SIG-M5 (cell line): ENCODE results near the gene VSTM4.

Experiments
- DNase-seq: peaks from one replicate; lab custom pipeline; 2025; lab: John Stamatoyannopoulos, UW

VSTM4 gene

GRCh38 chr10:49007129-49007528 is 108.2 kb downstream of the VSTM4 start:
- no peak for DNase-seq

DNA sequence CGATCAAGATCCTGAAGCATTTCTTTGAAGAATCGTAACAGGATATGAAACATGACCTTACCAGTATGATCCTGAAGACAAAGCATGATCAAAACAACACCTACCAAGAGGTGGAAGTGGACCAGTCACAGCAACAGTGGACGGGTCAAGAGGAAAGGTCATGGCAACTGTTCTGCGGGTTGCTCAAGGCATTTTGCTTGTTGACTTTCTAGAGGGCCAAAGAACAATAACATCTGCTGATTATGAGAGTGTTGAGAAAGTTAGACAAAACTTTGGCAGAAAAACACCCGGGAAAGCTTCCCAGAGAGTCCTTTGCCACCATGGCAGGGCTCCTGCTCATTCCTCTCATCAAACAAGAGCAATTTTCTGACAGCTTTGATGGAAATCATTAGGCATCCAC is 110.1 kb downstream of the VSTM4 start:
- no peak for DNase-seq

DNA sequence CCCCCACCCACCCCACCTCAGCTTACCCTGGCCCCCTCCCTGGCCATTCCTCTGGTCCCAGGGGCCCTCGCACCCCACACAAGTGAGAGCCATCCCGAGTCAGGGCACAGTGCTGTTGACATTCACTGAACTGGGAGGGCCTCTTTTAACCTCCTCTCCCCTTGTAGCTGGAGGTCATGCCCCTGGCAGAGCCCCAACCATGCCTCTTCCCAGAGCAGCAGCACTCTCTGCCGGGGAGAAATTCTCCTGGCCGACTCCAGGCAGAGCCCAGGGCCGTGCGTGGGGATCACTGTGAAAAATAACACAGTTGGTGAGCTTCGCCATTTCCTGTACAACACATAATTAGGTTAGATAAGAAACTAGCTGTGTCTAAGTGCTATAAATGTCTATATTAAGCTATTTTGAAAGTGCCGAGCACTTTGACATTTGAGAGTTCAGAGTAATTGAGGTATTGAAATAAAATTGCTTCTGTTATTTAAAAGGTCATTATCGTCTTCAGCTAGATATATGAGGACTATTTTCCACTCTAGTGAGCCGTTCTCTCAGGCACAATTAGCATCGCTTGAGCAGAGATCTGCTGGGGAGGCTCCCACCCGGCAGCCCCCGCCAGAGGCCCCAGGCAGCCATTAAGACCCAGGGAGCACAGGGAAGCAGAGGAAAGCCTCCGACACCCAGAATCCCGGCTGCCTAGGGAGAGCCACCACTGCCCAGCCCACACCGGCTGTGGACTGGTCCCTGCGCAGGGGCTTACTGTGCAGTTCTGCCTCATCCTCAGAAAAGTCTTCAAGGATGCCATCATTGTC is 113.3 kb downstream of the VSTM4 start:
- DNase-seq = no peak

DNA sequence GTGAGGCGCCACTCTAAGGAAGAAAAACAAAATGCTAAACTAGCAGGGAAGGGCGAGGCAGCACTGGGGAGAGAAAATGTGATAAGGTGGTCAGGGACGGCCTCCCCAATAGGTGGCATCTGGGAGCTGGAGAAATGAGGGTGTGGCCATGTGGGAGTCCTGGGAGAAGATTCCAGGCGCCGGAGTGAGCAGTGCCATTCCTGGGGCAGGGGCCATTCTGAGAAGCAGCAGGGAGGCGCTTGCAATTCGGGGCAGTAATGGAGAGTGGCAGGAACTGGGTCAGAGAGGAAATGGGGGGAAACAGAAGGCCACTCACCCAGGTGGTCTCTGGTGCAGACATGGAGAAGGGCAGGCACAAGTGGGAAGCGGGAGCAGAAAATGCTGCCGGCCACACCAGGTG is 113.9 kb downstream of the VSTM4 start:
- no peak for DNase-seq

GRCh38 chr10:49000437-49001398 is 114.6 kb downstream of the VSTM4 start:
- no peak for DNase-seq

DNA sequence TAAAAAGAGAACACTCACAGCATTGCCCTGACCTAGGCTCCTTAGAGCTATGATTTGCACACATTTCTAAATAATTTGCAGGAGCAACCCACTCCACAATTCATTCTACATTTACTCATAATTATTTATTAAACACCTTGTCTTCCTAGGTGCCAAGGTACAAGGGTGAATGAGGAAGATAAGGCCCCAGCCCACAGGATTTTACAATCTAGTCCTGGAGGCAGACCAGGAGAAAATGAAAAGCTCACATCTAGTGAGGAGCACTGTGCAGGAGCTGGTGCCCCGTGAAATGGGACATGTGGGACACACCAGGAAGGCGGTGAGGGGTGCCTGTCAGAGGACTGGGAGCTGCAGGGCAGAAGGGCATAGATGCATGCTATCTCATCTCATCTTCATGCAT is 116.0 kb downstream of the VSTM4 start:
- no peak for DNase-seq

DNA sequence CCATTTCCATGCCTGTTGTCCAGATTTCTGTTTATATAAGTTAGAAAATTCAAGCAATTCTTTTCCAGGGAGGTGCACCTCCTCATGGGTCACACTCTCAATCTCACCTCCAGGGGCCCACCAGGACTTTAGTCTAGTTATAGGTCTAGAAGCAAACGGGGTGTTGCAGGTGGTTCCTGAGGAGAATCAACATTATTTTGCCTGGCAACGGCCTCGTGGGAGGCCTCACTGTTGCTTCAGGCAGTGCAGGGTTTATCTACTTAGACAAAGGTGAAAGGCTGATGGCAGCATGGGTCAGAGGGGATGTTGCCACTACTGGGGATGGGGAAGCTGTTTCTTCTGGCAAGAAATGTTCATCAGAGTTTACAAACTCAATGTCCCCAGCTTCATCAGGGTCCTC is 119.0 kb downstream of the VSTM4 start:
- no peak for DNase-seq

DNA sequence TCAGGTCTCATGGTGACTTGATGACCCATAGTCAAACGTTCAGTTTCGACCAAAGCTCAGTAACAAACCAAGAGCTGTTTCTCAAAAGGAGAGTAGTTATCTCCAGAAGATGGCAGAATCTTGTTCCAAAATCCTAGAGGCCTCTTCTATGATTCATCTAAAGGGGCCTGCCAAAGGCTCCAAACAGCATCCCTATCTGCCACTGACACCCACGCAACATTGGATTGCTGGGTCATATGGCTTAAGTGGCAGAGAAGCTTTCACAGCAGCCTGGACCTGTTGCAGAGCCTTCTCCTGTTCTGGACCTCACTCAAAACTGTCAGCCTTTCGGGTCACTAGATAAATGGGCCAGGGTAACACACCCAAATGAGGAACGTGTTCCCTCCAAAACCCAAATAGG is 121.7 kb downstream of the VSTM4 start:
- no peak for DNase-seq

DNA sequence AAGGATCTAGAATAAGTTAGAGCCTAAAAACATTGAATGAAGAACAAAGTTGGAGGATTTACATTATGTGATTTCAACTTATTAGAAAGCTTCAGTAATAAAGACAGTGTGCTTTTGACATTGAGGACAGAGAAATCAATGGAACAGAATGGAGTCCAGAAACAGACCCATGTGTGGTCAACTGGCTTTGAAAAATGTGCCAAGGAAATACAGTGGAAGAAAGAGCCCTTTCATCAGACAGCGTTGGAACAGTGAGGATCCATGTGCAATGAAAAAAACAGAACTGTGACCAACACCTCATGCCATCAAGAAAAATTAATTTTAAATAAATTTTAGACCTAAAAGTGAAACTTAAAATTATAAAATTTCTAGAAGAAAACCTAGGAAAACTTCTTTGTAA is 125.1 kb downstream of the VSTM4 start:
- no peak for DNase-seq

- no peak for DNase-seq
Observed at GRCh38 chr10:48985621-48986158, 129.6 kb downstream of the VSTM4 start.

DNA sequence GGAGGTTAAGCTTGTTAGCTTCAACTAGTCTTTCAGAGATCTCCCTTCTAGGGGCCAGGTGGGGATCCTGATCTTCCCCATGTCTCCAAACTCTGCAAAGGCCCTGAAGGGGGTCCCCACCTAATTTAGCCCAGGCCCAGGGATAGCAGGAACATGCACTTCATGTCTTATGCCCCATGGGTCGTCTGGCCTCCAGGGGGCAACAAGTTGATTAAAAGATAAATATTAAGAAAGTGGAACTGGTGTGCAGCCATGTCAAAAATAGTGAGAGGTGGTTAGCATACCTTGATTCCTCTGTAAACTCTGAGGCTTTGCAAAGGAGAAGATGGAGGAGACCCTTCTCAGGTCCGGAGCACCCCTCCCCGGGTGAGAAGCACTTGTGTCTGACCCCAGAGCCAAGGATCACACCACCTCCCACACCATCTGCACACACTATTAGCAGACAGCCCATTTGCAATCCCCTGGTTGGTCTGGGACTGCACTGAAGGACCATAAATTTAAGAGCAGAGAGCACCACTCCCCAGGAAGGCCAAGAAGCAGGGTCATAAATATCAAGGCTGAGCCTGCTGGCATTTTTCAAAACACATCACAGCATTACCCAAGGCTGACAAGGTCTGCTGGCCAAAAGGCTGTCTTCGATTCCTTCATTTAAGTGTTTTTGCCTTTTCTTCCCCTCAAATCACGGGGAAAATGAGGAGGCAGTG is 131.5 kb downstream of the VSTM4 start:
- no peak for DNase-seq

DNA sequence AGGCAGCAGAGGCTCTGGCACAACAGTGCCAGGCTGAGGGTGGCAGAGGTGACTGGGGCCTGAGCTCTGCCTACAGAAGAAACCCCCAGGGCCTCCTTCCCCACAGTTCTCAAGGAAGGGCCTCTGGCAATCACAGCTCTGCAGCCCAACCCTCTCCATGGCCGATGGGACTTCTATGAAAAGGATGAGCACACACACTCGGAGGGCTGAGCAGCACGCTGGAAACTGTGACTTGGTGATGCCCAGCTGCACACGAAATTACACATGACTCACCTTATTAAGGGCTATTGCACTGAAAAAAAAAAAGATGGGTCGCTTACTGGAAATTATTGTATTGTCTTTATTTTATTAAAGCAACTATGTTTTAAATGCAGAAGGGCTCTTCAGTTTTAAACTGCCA is 132.7 kb downstream of the VSTM4 start:
- DNase-seq = no peak

DNA sequence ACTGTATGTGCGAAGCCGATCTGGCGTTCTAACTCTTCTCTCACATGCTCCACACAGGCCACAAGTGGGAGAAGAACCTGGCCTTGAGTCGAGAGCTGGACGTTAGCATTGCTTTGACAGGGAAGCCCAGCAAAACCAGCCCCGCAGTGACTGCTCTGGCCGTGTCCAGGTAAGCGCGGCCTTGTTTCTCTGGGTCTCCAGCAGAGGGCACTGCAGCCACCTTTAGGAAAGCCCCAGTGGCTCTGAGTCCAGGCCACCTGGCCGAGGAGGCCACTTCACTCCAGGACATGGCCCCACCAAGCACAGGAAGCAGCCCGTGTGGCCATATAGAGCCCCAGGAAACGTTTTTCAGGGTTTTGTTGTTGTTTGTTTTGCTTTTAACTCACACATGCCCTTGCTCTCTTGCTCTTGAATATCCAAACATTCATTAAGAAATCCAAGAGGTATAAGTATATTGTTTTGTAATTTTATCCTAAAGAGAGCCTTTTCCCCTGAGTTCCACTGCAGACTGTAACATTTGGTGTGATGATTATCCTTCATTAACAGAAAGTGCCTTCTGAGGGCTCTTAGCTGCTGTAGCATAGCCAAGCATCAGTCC is 133.9 kb downstream of the VSTM4 start:
- DNase-seq = no peak

DNA sequence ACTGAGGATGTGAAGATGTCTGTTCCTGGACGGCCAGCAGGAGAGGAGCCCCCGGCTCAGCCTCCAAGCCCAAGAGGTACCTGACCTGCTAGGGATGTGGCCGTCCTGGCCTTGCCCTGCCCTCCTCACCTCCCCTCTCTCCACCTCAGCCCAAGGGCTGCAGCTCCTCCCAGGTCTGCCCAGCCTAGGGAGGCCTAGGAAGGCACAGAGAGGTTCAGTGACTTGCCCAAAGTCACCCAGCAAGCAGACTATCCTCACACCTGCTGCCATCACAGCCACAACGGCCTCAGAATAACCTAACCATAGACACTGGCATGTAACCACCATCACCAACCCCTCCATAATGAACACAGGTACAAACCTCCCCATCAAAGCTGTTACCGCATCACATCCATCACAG is 137.0 kb downstream of the VSTM4 start:
- no peak for DNase-seq

GRCh38 chr10:48976196-48976595 is 139.1 kb downstream of the VSTM4 start:
- no peak for DNase-seq

GRCh38 chr10:48974510-48975156 is 140.7 kb downstream of the VSTM4 start:
- no peak for DNase-seq

DNA sequence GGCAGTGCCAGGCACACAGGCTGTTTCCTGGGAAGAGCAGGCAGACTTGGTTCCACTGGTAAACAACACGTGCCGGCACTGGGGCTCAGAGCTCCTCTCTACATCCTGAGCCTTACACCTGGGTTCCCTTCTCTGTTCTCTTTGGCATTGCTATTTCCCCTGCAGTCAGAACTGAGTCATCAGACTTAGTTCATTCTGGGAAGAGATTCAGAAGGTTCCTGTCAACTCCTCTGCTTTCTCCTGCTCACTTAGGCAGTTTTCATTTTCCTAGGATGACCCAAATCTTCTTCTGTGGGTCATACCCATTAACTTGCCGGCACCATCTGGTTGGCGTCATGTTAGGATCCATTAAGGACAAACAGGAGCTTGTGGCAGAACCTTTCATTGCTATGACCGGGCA is 142.3 kb downstream of the VSTM4 start:
- DNase-seq = no peak

DNA sequence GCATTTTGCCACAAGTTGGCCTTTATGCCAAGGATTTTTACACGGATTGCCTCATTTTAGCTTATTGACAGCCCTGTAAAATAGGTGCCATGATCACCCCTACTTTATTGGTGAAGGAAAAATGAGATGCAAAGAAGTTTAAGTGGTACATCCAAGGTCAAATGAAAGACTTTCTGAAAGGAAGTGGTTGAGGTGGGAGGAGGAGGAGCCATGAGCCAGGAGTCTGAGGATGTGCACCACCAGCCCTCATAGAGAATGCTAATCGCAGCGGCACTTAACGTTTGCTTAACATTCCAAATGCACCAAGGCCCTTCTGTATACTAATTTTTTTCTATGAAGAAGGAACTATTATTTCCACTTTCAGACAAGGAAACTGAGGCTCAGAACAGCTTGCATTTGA is 144.7 kb downstream of the VSTM4 start:
- no peak for DNase-seq

- no peak for DNase-seq
Observed at GRCh38 chr10:48970046-48970445, 145.3 kb downstream of the VSTM4 start.

- DNase-seq = no peak
Observed at GRCh38 chr10:48968036-48968435, 147.3 kb downstream of the VSTM4 start.

GRCh38 chr10:48965460-48965859 is 149.9 kb downstream of the VSTM4 start:
- DNase-seq = no peak
